ENCODE measurements around the gene AKAP3.

The AKAP3 gene

GRCh38 chr12:4595881-4596280 is 53.0 kb downstream of the AKAP3 start:
- DNase-seq (ENCODE audit: low spot score), result no peak

- no peak for DNase-seq (ENCODE audit: low spot score)
Measured at GRCh38 chr12:4591180-4591687, 57.6 kb downstream of the AKAP3 start.

GRCh38 chr12:4589941-4590340 is 58.9 kb downstream of the AKAP3 start:
- DNase-seq (ENCODE audit: low spot score), result no peak

- no peak for DNase-seq (ENCODE audit: low spot score)
Measured at GRCh38 chr12:4588916-4589315, 59.9 kb downstream of the AKAP3 start.

GRCh38 chr12:4587108-4587507 is 61.7 kb downstream of the AKAP3 start:
- DNase-seq (ENCODE audit: low spot score), result no peak

GRCh38 chr12:4586500-4586899 is 62.4 kb downstream of the AKAP3 start:
- DNase-seq (ENCODE audit: low spot score), result no peak

- DNase-seq (ENCODE audit: low spot score), result no peak
Measured at GRCh38 chr12:4584896-4585295, 64.0 kb downstream of the AKAP3 start.

GRCh38 chr12:4584281-4584680 is 64.6 kb downstream of the AKAP3 start:
- no peak for DNase-seq (ENCODE audit: low spot score)

GRCh38 chr12:4580281-4580688 is 68.6 kb downstream of the AKAP3 start:
- no peak for DNase-seq (ENCODE audit: low spot score)

GRCh38 chr12:4579305-4580102 is 69.3 kb downstream of the AKAP3 start:
- no peak for DNase-seq (ENCODE audit: low spot score)

- no peak for DNase-seq (ENCODE audit: low spot score)
Measured at GRCh38 chr12:4572680-4573079, 76.2 kb downstream of the AKAP3 start.

- DNase-seq (ENCODE audit: low spot score), result no peak
Measured at GRCh38 chr12:4569261-4569660, 79.6 kb downstream of the AKAP3 start.

GRCh38 chr12:4567073-4567881 is 81.6 kb downstream of the AKAP3 start:
- no peak for DNase-seq (ENCODE audit: low spot score)

GRCh38 chr12:4566474-4566873 is 82.4 kb downstream of the AKAP3 start:
- DNase-seq (ENCODE audit: low spot score), result no peak

Data from hematopoietic multipotent progenitor cell treated with erythropoietin and hydrocortisone succinate and interleukin-3 and kit ligand, for 17 days (in vitro differentiated cells).